ENCODE measurements around the gene PCDH15. TPM values are rescaled to one million over a fixed set of nuclear protein-coding genes. Genes with fewer than 3 reads are reported as not detected.

The PCDH15 gene
- total RNA-seq, 2 experiments from 2014 or later, result not detected

GRCh38 chr10:54559498-54559897, 241.5 kb downstream of the PCDH15 start:
- H2AFZ ChIP-seq (ENCODE audit: low read length), result no peak overlapping the region
- H4K20me1 ChIP-seq (ENCODE audit: insufficient read depth, low read length), result no peaks in the 10 kb centered on the region
- H3K4me1 ChIP-seq (ENCODE audit: insufficient read depth, low read length, poor library complexity, severe bottlenecking), result no peaks in the 10 kb centered on the region
- no peak for TF ChIP-seq EZH2phosphoT487 (IDR thresholded peaks at IDR 0.05; ENCODE audit: borderline replicate concordance, low read depth, low read length)
- no peak for TF ChIP-seq CTCF (conservative IDR thresholded peaks at IDR 0.05; ENCODE audit: low read length)
- intact Hi-C loops (cut with micrococcal nuclease; ENCODE audit: unreplicated experiment), result no loop called here
- no peak overlapping the region for H3K4me2 ChIP-seq (ENCODE audit: low read length)
- BruUV-seq (replicated peaks), result no TSS peak
- H3K9me2 ChIP-seq (ENCODE audit: insufficient read depth, low read length), result no peaks in the 10 kb centered on the region
- H3K79me2 ChIP-seq (ENCODE audit: insufficient read depth, low read depth, low read length), result no peaks in the 10 kb centered on the region
- H3K9me3 ChIP-seq (ENCODE audit: low read length), result no peaks in the 10 kb centered on the region
- H3K36me3 ChIP-seq (ENCODE audit: insufficient read depth, low read length), result no peaks in the 10 kb centered on the region
- CTCF ChIA-PET (ENCODE audit: unreplicated experiment), result no interaction called here
- no peak overlapping the region for H3K27ac ChIP-seq (ENCODE audit: low read depth, low read length, poor library complexity, severe bottlenecking)
- no peak overlapping the region for H3K4me3 ChIP-seq (ENCODE audit: low read depth, low read length, poor library complexity, severe bottlenecking)
- POLR2A ChIA-PET, result interaction anchor here (0.8 kb wide), 1 partner anchor 50 kb away, joined by 6 read pairs; no protein-coding TSS in a partner anchor
- DNase-seq (ENCODE audit: low spot score), result no peak

- intact Hi-C loops (cut with micrococcal nuclease; ENCODE audit: unreplicated experiment), result no loop called here
- Histone ChIP-seq H4K20me1 (ENCODE audit: insufficient read depth, low read length) (no peaks in the 10 kb centered on the region), H3K27ac (ENCODE audit: low read depth, low read length, poor library complexity, severe bottlenecking) (no peak overlapping the region), H3K4me3 (ENCODE audit: low read depth, low read length, poor library complexity, severe bottlenecking) (no peak overlapping the region), H3K4me1 (ENCODE audit: insufficient read depth, low read length, poor library complexity, severe bottlenecking) (no peaks in the 10 kb centered on the region), H3K9me2 (ENCODE audit: insufficient read depth, low read length) (no peaks in the 10 kb centered on the region), H2AFZ (ENCODE audit: low read length) (no peak overlapping the region), H3K79me2 (ENCODE audit: insufficient read depth, low read depth, low read length) (no peaks in the 10 kb centered on the region), H3K9me3 (ENCODE audit: low read length) (no peaks in the 10 kb centered on the region), H3K4me2 (ENCODE audit: low read length) (no peak overlapping the region), H3K36me3 (ENCODE audit: insufficient read depth, low read length) (no peaks in the 10 kb centered on the region)
- TF ChIP-seq EZH2phosphoT487 (IDR thresholded peaks at IDR 0.05; ENCODE audit: borderline replicate concordance, low read depth, low read length) (no peak), CTCF (conservative IDR thresholded peaks at IDR 0.05; ENCODE audit: low read length) (no peak)
- DNase-seq (ENCODE audit: low spot score), result no peak
- no TSS peak for BruUV-seq (replicated peaks)
- ChIA-PET POLR2A (no interaction called here), CTCF (ENCODE audit: unreplicated experiment) (no interaction called here)
These were observed 247.0 kb downstream of the PCDH15 start for GRCh38 chr10:54554028-54554427.

- no peak overlapping the region for H3K4me2 ChIP-seq (ENCODE audit: low read length)
- H3K9me2 ChIP-seq (ENCODE audit: insufficient read depth, low read length), result no peaks in the 10 kb centered on the region
- intact Hi-C loops (cut with micrococcal nuclease; ENCODE audit: unreplicated experiment), result no loop called here
- no peaks in the 10 kb centered on the region for H3K4me1 ChIP-seq (ENCODE audit: insufficient read depth, low read length, poor library complexity, severe bottlenecking)
- no peaks in the 10 kb centered on the region for H3K36me3 ChIP-seq (ENCODE audit: insufficient read depth, low read length)
- H3K27ac ChIP-seq (ENCODE audit: low read depth, low read length, poor library complexity, severe bottlenecking), result no peak overlapping the region
- DNase-seq (ENCODE audit: low spot score), result no peak
- no peak for TF ChIP-seq EZH2phosphoT487 (IDR thresholded peaks at IDR 0.05; ENCODE audit: borderline replicate concordance, low read depth, low read length)
- no peak for TF ChIP-seq CTCF (conservative IDR thresholded peaks at IDR 0.05; ENCODE audit: low read length)
- H2AFZ ChIP-seq (ENCODE audit: low read length), result no peak overlapping the region
- no peaks in the 10 kb centered on the region for H4K20me1 ChIP-seq (ENCODE audit: insufficient read depth, low read length)
- H3K79me2 ChIP-seq (ENCODE audit: insufficient read depth, low read depth, low read length), result no peaks in the 10 kb centered on the region
- H3K4me3 ChIP-seq (ENCODE audit: low read depth, low read length, poor library complexity, severe bottlenecking), result no peak overlapping the region
- POLR2A ChIA-PET, result interaction anchor here (0.6 to 1.2 kb wide), 2 partner anchors 16 to 46 kb away, joined by 3 read pairs; no protein-coding TSS in a partner anchor
- BruUV-seq (replicated peaks), result no TSS peak
- no peaks in the 10 kb centered on the region for H3K9me3 ChIP-seq (ENCODE audit: low read length)
- CTCF ChIA-PET (ENCODE audit: unreplicated experiment), result no interaction called here
These were observed 251.0 kb downstream of the PCDH15 start for GRCh38 chr10:54550016-54550415.

Measured in OCI-LY7 (cell line).